HCT116 (cell line): Measurements from ENCODE around the gene FIBCD1. TPM values are rescaled to one million over a fixed set of nuclear protein-coding genes. Genes with fewer than 3 reads are reported as not detected.

Source experiments
- ATAC-seq: fragments of 200-7000 bp; cut with Tn5 transposase; 2 replicates; pipeline ENCODE4 v1.9.1; 2020; ENCODE audit warnings: mild to moderate bottlenecking, moderate library complexity
- BruUV-seq: library from RNA; stranded (reverse); fragments of 400-500 nt; replicated peaks from 2 replicates; lab custom pipeline; 2021; lab: Mats Ljungman, UMichigan
- CTCF ChIA-PET: fragments of 300-600 bp; sonication (Branson Sonifier 250); formaldehyde crosslinking; loops from one replicate; lab custom pipeline; 2021; ENCODE audit warnings: antibody characterized with exemption; lab: Charles Lee
- POLR2A ChIA-PET: fragments of 300-600, 350-600 bp; sonication (Branson Sonifier 250); formaldehyde crosslinking; loops from one replicate; lab custom pipeline; 2021; ENCODE audit warnings: antibody characterized with exemption; lab: Charles Lee
- RAD21 ChIA-PET, 2 experiments: fragments of 300-600 bp; sonication (Branson Sonifier 250); formaldehyde crosslinking; loops; one replicate each; lab custom pipeline; 2023; ENCODE audit warnings: low total read pairs in 2 of 2; ENCODE audit not compliant: uncharacterized antibody in 2 of 2, unreplicated experiment in 2 of 2, low non-redundant PET in 1 of 2; lab: Charles Lee
- DNase-seq: peaks from one replicate; pipeline ENCODE4 v3.0.0-alpha.2; 2010; ENCODE audit warnings: low read depth, low spot score
- H2AFZ ChIP-seq: fragments of 200-600 bp; shearing (Covaris generic), sonication (generic); 2 replicates; pipeline ENCODE4 v1.6.1; 2017; ENCODE audit warnings: low read depth, mixed run types, mixed read lengths, antibody characterized with exemption, low read length; ENCODE audit not compliant: poor library complexity, severe bottlenecking
- H3K27ac ChIP-seq: 2 replicates; pipeline ENCODE4 v1.5.1; 2012; ENCODE audit warnings: low read depth, low read length
- H3K27me3 ChIP-seq: fragments of 200-600 bp; sonication (generic); 2 replicates; pipeline ENCODE4 v1.6.1; 2016; ENCODE audit warnings: mixed run types, low read length, mixed read lengths; ENCODE audit not compliant: insufficient read depth
- H3K36me3 ChIP-seq, 2 experiments: fragments of 200-500 bp in 1 of 2; fragments of 200-600 bp in 1 of 2; sonication (Bioruptor generic) in 1 of 2; sonication (generic) in 1 of 2; 2 replicates each; pipeline versions ENCODE4 v1.5.1 to v1.6.1; 2014 to 2016; ENCODE audit warnings: low read length in 2 of 2, inconsistent platforms in 1 of 2, mixed read lengths in 1 of 2, mixed run types in 1 of 2; ENCODE audit not compliant: insufficient read depth in 2 of 2, control insufficient read depth in 1 of 2
- H3K4me1 ChIP-seq, 2 experiments: fragments of 200-600 bp in 1 of 2; sonication (generic) in 1 of 2; 2 replicates each; pipeline versions ENCODE4 v1.5.1 to v1.6.1; 2012 to 2017; ENCODE audit warnings: low read length in 2 of 2, inconsistent platforms in 1 of 2, mild to moderate bottlenecking in 1 of 2, mixed read lengths in 1 of 2, mixed run types in 1 of 2, moderate library complexity in 1 of 2; ENCODE audit not compliant: insufficient read depth in 2 of 2, control insufficient read depth in 1 of 2
- H3K4me2 ChIP-seq: fragments of 200-600 bp; sonication (generic); 2 replicates; pipeline ENCODE4 v1.6.1; 2017; ENCODE audit warnings: mixed run types, low read length, mixed read lengths
- H3K4me3 ChIP-seq, 2 experiments: fragments of 200-600 bp in 1 of 2; sonication (generic) in 1 of 2; replicated peaks in 1 of 2; 2 replicates each; pipeline ENCODE4 v1.5.1; 2011 to 2016; ENCODE audit warnings: low read length in 2 of 2, control low read depth in 1 of 2, low read depth in 1 of 2, mild to moderate bottlenecking in 1 of 2, mixed read lengths in 1 of 2, mixed run types in 1 of 2
- H3K79me2 ChIP-seq: fragments of 200-600 bp; sonication (generic); 2 replicates; pipeline ENCODE4 v1.6.1; 2017; ENCODE audit warnings: mild to moderate bottlenecking, mixed run types, low read length, moderate library complexity, mixed read lengths; ENCODE audit not compliant: insufficient read depth
- H3K9ac ChIP-seq: fragments of 200-600 bp; sonication (generic); 2 replicates; pipeline ENCODE4 v1.6.1; 2016; ENCODE audit warnings: low read length, mixed read lengths
- H3K9me2 ChIP-seq: fragments of 200-600 bp; sonication (generic), shearing (Covaris generic); 2 replicates; pipeline ENCODE4 v1.6.1; 2017; ENCODE audit warnings: mixed run types, mild to moderate bottlenecking, moderate library complexity; ENCODE audit not compliant: insufficient read depth
- H3K9me3 ChIP-seq, 2 experiments: fragments of 200-500 bp in 1 of 2; fragments of 200-600 bp in 1 of 2; sonication (Bioruptor generic) in 1 of 2; sonication (generic) in 1 of 2; 2 replicates each; pipeline ENCODE4 v1.6.1; 2014 to 2017; ENCODE audit warnings: low read length in 2 of 2, mixed read lengths in 2 of 2, inconsistent platforms in 1 of 2, low read depth in 1 of 2, mild to moderate bottlenecking in 1 of 2, mixed run types in 1 of 2, moderate library complexity in 1 of 2; ENCODE audit not compliant: control insufficient read depth in 1 of 2, insufficient read depth in 1 of 2
- H4K20me1 ChIP-seq: fragments of 200-600 bp; sonication (generic), shearing (Covaris generic); 2 replicates; pipeline ENCODE4 v1.6.1; 2017; ENCODE audit warnings: mixed run types, mild to moderate bottlenecking, moderate library complexity; ENCODE audit not compliant: insufficient read depth
- CBX3 ChIP-seq: IDR thresholded peaks from 2 replicates; pipeline ENCODE4 v1.6.1; 2012; ENCODE audit warnings: low read depth
- CEBPB ChIP-seq: IDR thresholded peaks from 2 replicates; pipeline ENCODE4 v1.6.1; 2012; ENCODE audit warnings: low read depth
- EZH2phosphoT487 ChIP-seq: fragments of 200-600 bp; IDR thresholded peaks from 2 replicates; pipeline ENCODE4 v1.6.1; 2018; ENCODE audit warnings: antibody characterized with exemption, borderline replicate concordance
- FOSL1 ChIP-seq: IDR thresholded peaks from 2 replicates; pipeline ENCODE4 v1.6.1; 2012; ENCODE audit warnings: low read depth
- JUND ChIP-seq: IDR thresholded peaks from 2 replicates; pipeline ENCODE4 v1.6.1; 2012
- POLR2A ChIP-seq: IDR thresholded peaks from 2 replicates; pipeline ENCODE4 v1.7.0; 2011; ENCODE audit warnings: borderline replicate concordance; ENCODE audit not compliant: insufficient read depth, insufficient read length; ENCODE audit errors: extremely low read depth
- POLR2AphosphoS5 ChIP-seq: IDR thresholded peaks from 2 replicates; pipeline ENCODE4 v1.6.1; 2011; ENCODE audit warnings: mild to moderate bottlenecking, low read depth, low read length, moderate library complexity
- RAD21 ChIP-seq: IDR thresholded peaks from 2 replicates; pipeline ENCODE4 v1.6.1; 2012; ENCODE audit warnings: low read depth, mild to moderate bottlenecking
- SP1 ChIP-seq: IDR thresholded peaks from 2 replicates; pipeline ENCODE4 v1.6.1; 2012; ENCODE audit warnings: low read depth
- SRF ChIP-seq: IDR thresholded peaks from 2 replicates; pipeline ENCODE4 v1.6.1; 2012; ENCODE audit warnings: low read depth
- ZFX ChIP-seq: fragments of 450-650 bp; IDR thresholded peaks from 2 replicates; pipeline ENCODE4 v1.6.1; 2017
- intact Hi-C: fragments of 100-400 bp; cut with micrococcal nuclease; formaldehyde crosslinking; loops from 2 replicates; pipeline ENCODE4 v1.10.0; 2022
- total RNA-seq: library from RNA; stranded (reverse); gene quantifications from one replicate; pipeline ENCODE4 v1.2.1, GENCODE V29; 2021; ENCODE audit not compliant: unreplicated experiment
- TF ChIP-seq, protein P1 (sequence below): IDR thresholded peaks from 2 replicates; pipeline ENCODE4 v1.6.1; 2012

Gene FIBCD1
- total RNA-seq, 1 experiment from 2014 or later: 26.1 TPM

DNA sequence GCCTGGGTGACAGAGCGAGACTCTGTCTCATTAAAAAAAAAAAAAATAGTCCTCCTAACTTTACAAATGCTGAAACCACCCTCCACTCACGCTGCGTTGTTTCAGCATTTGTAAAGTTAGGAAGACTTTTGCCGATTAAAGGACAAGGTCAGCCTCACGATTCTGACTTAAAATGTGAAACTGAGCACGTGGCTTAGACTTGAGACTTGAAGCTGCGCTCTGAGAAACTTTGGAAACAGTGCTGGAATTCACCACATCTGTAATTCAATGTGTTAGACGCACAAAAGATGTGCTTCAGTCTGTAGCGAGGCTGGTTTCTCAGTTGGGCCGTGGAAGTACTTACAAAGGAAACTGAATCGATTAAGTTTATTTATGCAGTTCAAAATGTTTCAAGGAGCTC is 44.9 kb upstream of the FIBCD1 start:
- DNase-seq (no peak), ATAC-seq (no peak)
- ChIA-PET RAD21 (no interaction called here), CTCF (interaction anchor here (1.7 kb wide), 1 partner anchor 14 kb away, joined by 6 read pairs; no protein-coding TSS in a partner anchor), POLR2A (no interaction called here)
- Histone ChIP-seq H3K9ac (no peak overlapping the region), H3K4me2 (no peak overlapping the region), H4K20me1 (no peaks in the 10 kb centered on the region), H3K79me2 (no peaks in the 10 kb centered on the region), H3K27ac (no peak overlapping the region), H3K4me3 (no peak overlapping the region), H2AFZ (no peak overlapping the region), H3K9me2 (no peaks in the 10 kb centered on the region), H3K9me3 (no peaks in the 10 kb centered on the region), H3K4me1 (no peaks in the 10 kb centered on the region), H3K36me3 (no peaks in the 10 kb centered on the region), H3K27me3 (no peaks in the 10 kb centered on the region)
- intact Hi-C loops: no loop called here
- BruUV-seq: no TSS peak
- no peak for TF ChIP-seq SP1

DNA sequence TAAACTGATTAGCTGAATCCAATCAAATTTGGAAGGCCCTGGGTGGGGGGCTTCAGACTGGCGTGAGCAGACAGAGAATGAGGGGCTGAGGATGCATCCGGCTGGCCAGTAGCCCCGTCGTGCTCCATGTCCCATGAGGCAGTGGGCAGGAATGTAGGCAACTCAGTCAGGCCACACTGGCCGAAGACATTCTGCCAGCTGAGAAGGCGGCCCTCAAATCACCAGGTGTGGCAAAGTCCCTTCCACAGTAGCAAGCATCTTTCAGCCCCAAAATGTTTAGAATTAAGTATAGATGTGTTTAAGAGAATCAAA is 44.3 kb upstream of the FIBCD1 start:
- CTCF ChIA-PET: no interaction called here
- ATAC-seq: no peak

More for the DNA sequence above, 44.3 kb upstream of the FIBCD1 start:
- no peak overlapping the region for H2AFZ ChIP-seq
- H3K9me3 ChIP-seq: no peaks in the 10 kb centered on the region
- H3K4me3 ChIP-seq: no peak overlapping the region
- RAD21 ChIA-PET: no interaction called here
- DNase-seq: no peak
- POLR2A ChIA-PET: no interaction called here
- no peaks in the 10 kb centered on the region for H3K4me1 ChIP-seq
- intact Hi-C loops: no loop called here
- no peak overlapping the region for H3K4me2 ChIP-seq
- H3K36me3 ChIP-seq: no peaks in the 10 kb centered on the region
- no peaks in the 10 kb centered on the region for H3K27me3 ChIP-seq
- H3K9ac ChIP-seq: no peak overlapping the region
- no TSS peak for BruUV-seq
- H3K9me2 ChIP-seq: no peaks in the 10 kb centered on the region
- no peak overlapping the region for H3K27ac ChIP-seq
- no peaks in the 10 kb centered on the region for H3K79me2 ChIP-seq
- TF ChIP-seq RAD21 (no peak), FOSL1 (no peak), SRF (no peak), POLR2AphosphoS5 (no peak), JUND (no peak), EZH2phosphoT487 (no peak), POLR2A (no peak), CEBPB (no peak), CBX3 (no peak), ZFX (no peak)
- TF ChIP-seq, protein P1, sequence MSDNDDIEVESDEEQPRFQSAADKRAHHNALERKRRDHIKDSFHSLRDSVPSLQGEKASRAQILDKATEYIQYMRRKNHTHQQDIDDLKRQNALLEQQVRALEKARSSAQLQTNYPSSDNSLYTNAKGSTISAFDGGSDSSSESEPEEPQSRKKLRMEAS: no peak
- H4K20me1 ChIP-seq: no peaks in the 10 kb centered on the region
